ENCODE data around the gene DNMT3A. TPM values are rescaled to one million over a fixed set of nuclear protein-coding genes. Genes with fewer than 3 reads are reported as not detected.

DNMT3A gene
- total RNA-seq, 1 donor from 2014 or later, result 29.5 TPM

DNA sequence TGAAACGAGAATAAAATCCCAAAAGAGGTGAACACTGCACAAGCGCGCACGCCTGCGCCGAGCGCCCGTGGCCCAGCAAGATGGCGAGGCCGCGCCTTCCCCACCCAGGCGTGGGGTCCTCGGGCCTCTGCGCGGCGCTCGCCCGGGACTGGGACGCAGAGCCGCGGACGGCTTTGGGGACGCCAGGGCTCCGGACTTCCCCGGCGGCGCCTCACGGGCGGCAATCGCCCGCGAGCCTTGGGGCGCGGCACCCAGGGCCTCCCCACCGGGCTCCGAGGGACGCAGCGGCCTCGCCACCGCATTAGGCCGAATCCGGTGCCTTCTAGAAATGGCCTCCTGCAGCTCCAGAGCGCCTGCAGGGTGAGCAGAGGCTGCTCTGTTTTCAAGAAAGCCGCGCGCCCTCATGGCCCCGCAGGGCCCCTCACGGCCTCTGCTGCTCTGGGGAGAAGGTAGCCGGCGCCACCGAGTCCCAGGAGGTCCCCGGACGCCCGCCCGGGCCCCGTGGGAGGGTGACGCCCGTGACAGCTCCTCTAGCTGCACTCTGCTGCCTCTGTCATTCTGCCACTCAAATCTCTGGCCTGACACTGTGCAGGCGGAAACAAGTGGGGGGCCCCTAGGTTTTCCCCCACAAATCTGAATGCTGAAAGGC, 137.4 kb downstream of the DNMT3A start:
- DNase-seq (ENCODE audit: low read depth), result no peak

DNA sequence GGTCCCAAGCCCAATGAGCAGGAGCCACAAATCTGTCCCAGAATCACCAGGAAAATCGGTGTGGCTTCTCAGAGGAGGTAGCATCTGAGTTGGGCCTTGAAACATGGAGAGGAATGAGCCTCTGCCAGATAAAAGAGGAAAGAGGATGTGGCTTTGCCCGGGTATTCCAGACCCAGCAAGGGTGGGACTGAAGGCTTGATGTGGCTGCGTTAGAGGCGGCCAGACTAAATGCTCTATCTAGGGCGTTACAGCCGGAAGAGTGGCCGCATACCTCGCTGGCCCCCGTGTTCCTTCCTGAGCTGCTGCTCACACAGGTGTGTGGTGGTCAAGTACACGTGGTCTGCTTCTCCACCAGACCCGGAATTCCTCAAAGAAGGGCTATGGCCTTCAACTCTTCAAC, 139.4 kb downstream of the DNMT3A start:
- DNase-seq (ENCODE audit: low read depth), result no peak

DNA sequence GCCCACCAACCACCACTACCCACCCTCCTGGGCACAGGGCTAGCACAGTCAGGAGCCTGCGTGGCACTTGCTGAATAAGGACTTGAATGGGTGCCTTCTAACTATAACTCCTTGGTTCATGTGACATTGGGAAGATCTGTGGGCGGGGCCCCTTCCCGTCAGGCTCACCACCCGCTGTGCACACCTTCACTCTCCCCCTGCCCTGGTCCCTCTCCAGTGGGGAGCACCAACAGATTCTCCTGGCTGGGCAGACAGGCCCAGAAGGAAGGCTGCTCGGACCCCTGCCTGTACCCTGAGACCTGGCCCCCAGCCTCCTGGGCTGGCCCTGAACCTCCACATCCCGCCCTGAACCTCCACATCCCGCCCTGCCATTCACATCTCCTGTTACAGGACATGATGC, 139.9 kb downstream of the DNMT3A start:
- DNase-seq (ENCODE audit: low read depth), result no peak

DNA sequence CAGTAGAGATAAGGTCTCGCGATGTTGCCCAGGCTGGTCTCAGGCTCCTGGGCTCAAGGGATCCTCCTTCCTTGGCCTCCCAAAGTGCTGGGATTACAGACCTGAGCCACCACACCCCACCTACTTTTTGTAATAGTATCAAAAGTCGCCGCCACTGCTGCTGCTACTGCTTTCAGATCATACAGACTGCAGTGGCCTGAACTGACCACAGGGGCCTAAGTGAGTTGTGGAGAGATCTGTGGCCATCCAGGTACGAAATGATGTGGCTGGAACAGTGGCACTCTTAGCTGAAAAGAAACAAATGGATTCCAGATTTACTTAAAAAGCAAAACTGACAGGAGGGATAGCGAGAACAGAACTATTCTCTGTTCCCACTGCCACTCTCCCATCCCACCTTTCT, 140.5 kb downstream of the DNMT3A start:
- no peak for DNase-seq (ENCODE audit: low read depth)

DNA sequence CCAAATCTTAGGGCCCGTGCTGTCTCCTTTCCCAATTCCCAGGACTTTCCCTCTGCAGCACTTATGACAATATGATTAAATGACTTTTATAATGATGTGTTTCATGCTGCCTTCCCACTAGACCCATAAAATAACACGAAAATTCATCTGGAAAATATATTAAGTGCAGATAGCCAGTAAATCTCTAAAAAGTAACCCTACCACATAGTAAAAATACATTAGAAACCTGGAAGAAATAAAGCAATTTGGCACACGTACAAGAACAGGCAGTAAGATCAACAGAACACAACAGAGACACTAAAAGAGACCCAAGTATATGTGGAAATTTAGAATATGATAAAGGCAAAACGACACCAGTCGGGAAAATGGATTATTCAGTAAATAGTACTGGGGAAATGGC, 143.1 kb downstream of the DNMT3A start:
- no peak for DNase-seq (ENCODE audit: low read depth)

DNA sequence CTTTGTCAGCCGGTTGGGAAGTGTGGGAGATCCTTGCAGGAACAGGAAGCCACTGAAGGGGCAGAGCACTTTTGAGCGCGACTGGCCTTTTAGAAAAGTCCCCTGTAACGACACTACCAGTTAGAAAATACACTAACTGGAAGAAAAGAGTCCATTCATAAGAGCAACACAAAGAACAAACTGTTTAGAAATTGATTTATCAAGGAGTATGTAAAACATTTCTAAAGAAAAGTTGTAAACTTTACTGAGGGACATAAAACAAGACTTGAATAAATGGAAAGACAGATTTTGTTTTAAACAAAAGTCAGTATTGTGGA, 143.6 kb downstream of the DNMT3A start:
- DNase-seq (ENCODE audit: low read depth), result no peak

DNA sequence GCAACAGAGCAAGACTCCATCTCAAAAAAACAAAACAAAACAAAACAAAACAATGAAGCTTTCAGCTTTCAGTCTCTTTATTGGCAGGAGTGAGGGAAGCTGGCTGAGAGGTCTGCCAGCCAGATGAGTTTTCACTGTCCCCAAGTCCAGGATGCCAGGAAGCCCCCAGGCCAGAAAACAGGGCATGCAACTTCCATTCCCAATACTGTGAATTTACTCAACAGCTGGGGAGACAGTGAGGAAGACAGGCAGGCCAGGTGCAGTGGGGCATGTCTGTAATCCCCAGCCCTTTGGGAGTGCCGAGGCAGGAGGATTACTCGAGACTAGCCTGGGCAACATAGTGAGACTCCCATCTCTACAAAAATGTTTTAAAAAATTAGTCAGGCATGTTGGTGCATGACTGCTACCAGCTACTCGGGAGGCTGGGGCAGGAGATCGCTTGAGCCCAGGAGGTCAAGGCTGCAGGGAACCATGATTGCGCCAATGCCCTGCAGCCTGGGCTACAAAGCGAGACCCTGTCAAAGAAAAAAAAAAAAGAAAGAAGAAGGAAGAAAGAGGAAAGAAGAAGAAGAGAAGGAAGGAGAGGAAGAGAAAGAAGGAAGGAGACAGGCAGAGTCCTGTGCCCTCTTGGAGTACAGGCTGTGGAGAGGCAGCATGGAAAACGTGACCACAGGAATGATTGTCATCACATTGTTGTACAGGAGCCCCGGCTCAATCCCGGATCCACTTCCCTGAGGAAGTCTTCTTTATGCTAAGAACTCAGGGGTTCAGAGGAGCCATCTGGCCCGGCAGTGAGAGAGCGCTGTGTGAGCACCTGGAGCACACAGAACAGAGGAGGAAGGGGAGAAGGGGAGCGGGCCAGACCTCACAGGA, 144.2 kb downstream of the DNMT3A start:
- DNase-seq (ENCODE audit: low read depth), result no peak

DNA sequence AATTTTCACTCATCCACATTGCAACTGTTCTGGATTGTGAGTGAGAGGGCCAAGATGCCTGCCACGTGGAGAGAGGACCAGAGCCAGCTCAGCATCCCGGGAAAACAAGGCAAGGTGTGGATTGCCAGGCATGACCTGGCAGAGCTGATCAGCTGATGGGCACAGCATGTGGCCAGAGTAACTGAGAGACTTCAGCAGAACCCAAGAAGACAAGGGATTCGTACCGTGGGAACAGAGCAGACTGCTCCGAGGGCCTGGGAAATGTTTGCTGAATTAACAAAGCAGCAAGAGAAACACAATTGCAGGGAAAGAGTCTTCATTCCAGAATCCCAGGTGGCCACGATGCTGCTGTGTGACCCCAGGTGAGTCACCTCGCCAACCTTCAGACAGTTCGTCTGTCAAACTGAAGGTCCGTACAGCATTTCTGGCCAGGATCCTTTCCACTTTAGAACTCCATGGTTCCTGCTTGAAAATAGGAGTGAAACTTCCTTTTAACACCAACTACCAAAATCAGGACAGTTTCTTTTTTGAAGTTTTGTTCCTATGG, 147.1 kb downstream of the DNMT3A start:
- no peak for DNase-seq (ENCODE audit: low read depth)

DNA sequence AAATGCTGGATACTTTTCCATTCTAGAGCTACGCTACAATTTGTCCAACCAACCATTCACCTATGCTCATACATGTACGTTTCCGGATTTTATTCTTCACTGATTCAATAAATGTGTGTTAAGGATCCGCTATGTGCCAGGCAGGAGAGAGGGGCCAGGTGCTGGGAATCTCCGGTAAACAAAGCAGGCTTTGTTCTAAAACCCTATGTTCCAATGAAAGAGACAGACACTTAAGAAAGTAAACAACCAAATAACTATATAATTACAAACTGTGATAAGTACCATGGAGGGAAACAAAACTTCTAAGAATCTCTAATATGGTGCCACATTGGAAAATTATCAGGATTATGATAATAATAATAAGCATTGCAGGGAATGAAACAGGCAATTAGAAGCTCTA, 151.2 kb downstream of the DNMT3A start:
- DNase-seq (ENCODE audit: low read depth), result no peak

DNA sequence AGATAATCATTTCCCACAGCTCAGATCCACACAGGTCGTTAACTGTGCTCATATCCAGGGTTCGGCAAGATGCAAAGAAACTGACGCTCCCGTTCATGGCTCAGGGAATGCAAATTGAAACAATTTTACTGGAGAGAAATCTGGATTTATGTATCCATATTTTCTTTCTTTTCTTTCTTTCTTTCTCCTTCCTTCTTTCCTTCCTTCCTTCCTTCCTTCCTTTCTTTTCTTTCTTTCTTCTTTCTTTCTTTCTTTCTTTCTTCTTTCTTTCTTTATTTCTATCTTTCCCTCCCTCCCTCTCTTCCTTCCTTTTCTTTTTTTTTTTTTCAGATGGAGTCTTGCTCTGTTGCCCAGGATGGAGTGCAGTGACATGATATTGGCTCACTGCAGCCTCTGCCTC, 153.3 kb downstream of the DNMT3A start:
- DNase-seq (ENCODE audit: low read depth), result no peak

DNA sequence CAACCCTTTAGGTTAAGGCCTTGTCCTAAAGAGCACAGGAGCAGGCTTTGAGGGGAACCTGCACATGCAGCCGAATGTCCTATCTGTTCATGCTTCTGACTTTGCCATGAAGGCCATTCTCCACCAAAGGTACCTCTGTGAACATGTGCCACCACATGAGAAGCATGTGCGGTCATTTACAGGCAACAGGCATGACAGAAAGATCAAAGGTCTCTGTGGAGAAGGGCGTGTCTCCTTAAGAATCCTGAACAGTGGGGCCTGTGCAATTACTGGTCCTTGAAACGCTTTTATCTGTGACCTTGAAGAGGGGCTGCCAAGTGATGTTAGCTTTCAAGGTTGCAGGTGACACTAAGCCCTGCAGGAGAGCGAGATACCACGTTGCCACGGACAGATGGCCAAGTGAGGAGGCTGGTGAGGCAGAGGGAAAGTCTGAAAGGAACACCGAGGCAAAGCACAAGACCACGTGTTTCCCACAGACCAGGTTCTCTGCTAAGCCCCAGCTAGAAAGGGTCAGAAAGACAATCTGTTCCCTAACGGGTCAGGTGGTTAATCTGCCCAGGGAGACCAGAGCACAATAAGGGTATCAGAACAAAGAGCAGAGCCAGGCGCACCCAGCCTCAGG, 153.9 kb downstream of the DNMT3A start:
- DNase-seq (ENCODE audit: low read depth), result no peak

DNA sequence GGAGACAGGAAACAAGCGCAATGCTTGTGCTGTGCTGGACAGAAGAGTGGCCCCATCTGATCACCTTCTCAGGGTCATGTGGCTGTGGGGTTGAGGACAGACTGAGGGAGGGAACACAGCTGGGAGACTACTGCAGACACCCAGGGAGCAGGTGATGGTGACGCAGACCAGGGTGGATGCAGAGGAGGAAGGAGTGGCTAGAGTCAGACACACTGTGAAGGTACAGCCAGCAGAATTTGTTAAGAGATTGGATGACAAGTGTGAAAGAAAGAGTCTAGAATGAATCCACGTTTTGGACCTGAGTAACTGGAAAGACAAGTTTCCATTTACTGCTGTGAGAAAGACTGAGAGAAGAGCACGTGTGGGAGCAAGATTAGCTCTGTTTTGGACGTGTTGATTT, 157.5 kb downstream of the DNMT3A start:
- DNase-seq (ENCODE audit: low read depth), result no peak

DNA sequence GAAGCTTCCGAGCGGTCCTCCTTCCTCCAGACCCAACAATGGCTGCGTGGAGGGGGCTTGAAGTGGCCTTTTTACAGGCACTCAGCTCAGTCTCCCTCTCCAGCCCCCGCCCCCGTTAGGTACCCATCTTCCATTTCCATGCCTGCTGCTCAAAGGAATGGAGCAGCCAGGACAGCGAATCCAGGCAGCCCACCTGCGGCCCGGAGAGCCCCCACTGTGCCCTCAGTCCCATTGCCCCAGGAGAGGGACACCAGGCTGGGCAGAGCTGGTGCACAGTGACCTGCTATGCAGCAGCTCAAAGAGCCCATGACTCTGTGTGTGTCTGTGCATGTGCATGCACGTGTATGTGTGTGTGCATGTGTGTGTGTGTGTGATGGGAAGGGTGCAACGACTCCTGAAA, 162.7 kb downstream of the DNMT3A start:
- no peak for DNase-seq (ENCODE audit: low read depth)

Other genes starting within 250 kb of the DNMT3A start
- 0.20 TPM in 1 of 2 replicates, not detected in the other for gene POMC, start 173.3 kb downstream of the DNMT3A start, total RNA-seq

Data from renal cortical epithelial cell (primary cell).